HG03175 (cell line): ENCODE results near the gene BCAT1.
"Not testable (repeated sequence)": the region's sequence is repeated elsewhere in the genome, so short reads cannot be mapped to it uniquely, and the experiment has no call there.

ENCODE experiments used
- ATAC-seq: cut with Tn5 transposase; IDR thresholded peaks from one replicate; pipeline ENCODE4 v1.9.1; 2021; ENCODE audit warnings: mild to moderate bottlenecking, moderate library complexity; ENCODE audit not compliant: unreplicated experiment

Gene BCAT1

GRCh38 chr12:24928533-24929306 lies 20.2 kb downstream of the BCAT1 start:
- ATAC-seq: not testable (repeated sequence)

- ATAC-seq: no peak
These were observed 20.8 kb downstream of the BCAT1 start for GRCh38 chr12:24928131-24928530.

GRCh38 chr12:24926080-24926479 lies 22.8 kb downstream of the BCAT1 start:
- ATAC-seq: not testable (repeated sequence)

GRCh38 chr12:24922090-24922489 lies 26.8 kb downstream of the BCAT1 start:
- no peak for ATAC-seq

- ATAC-seq: no peak
These were observed 27.5 kb downstream of the BCAT1 start for GRCh38 chr12:24921251-24922038.

GRCh38 chr12:24920141-24920540 lies 28.8 kb downstream of the BCAT1 start:
- no peak for ATAC-seq

- no peak for ATAC-seq
These were observed 29.4 kb downstream of the BCAT1 start for GRCh38 chr12:24919346-24920001.

GRCh38 chr12:24918596-24918995 lies 30.3 kb downstream of the BCAT1 start:
- no peak for ATAC-seq

GRCh38 chr12:24915501-24915900 lies 33.4 kb downstream of the BCAT1 start:
- ATAC-seq: no peak

- no peak for ATAC-seq
These were observed 34.9 kb downstream of the BCAT1 start for GRCh38 chr12:24913953-24914352.

GRCh38 chr12:24913130-24913529 lies 35.8 kb downstream of the BCAT1 start:
- no peak for ATAC-seq

- ATAC-seq: no peak
These were observed 37.6 kb downstream of the BCAT1 start for GRCh38 chr12:24911271-24911791.

GRCh38 chr12:24910192-24910591 lies 38.7 kb downstream of the BCAT1 start:
- ATAC-seq: not testable (repeated sequence)

GRCh38 chr12:24909667-24910066 lies 39.2 kb downstream of the BCAT1 start:
- no peak for ATAC-seq

GRCh38 chr12:24907464-24907863 lies 41.4 kb downstream of the BCAT1 start:
- no peak for ATAC-seq

- ATAC-seq: no peak
These were observed 42.8 kb downstream of the BCAT1 start for GRCh38 chr12:24906141-24906540.

GRCh38 chr12:24905431-24905830 lies 43.5 kb downstream of the BCAT1 start:
- no peak for ATAC-seq

GRCh38 chr12:24904871-24905270 lies 44.0 kb downstream of the BCAT1 start:
- ATAC-seq: no peak

- ATAC-seq: no peak
These were observed 45.4 kb downstream of the BCAT1 start for GRCh38 chr12:24903329-24904088.

- peak; percentile 55 for ATAC-seq
These were observed 46.2 kb downstream of the BCAT1 start for GRCh38 chr12:24902511-24903328.
